ENCODE results near the gene MTG2.

DNA sequence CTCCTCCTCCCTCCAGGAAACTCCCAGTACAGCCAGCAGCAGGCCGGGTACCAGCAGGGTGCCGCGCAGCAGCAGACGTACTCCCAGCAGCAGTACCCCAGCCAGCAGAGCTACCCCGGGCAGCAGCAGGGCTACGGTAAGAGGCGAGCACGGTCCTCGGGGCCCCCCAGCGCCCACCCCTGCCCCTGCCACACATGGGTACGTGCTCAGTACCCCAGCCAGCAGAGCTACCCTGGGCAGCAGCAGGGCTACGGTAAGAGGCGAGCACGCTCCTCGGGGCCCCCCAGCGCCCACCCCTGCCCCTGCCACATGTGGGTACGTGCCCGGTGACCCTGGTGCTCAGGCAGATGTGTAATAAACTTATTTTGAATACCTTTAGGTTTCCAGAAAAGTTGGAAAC lies 10.2 kb upstream of the MTG2 start:
- TF ChIP-seq CTCF (IDR thresholded peaks at IDR 0.05) (no peak), ELF1 (IDR thresholded peaks at IDR 0.05) (no peak), NFIC (IDR thresholded peaks at IDR 0.05; ENCODE audit: borderline replicate concordance) (no peak), REST (IDR thresholded peaks at IDR 0.05; ENCODE audit: low read depth, low read length) (no peak), USF1 (IDR thresholded peaks at IDR 0.05; ENCODE audit: borderline replicate concordance, low read depth) (no peak), YY1 (IDR thresholded peaks at IDR 0.05; ENCODE audit: low read depth) (no peak), POLR2AphosphoS5 (IDR thresholded peaks at IDR 0.05; ENCODE audit: low read depth, low read length) (no peak), RFX5 (IDR thresholded peaks at IDR 0.05; ENCODE audit: low read length) (no peak), ZBTB33 (IDR thresholded peaks at IDR 0.05; ENCODE audit: borderline replicate concordance, low read depth) (no peak), MEF2A (IDR thresholded peaks at IDR 0.05; ENCODE audit: borderline replicate concordance, low read depth) (no peak), SMC3 (IDR thresholded peaks at IDR 0.05; ENCODE audit: low read depth, low read length) (no peak)
- TF ChIP-seq, protein P1, sequence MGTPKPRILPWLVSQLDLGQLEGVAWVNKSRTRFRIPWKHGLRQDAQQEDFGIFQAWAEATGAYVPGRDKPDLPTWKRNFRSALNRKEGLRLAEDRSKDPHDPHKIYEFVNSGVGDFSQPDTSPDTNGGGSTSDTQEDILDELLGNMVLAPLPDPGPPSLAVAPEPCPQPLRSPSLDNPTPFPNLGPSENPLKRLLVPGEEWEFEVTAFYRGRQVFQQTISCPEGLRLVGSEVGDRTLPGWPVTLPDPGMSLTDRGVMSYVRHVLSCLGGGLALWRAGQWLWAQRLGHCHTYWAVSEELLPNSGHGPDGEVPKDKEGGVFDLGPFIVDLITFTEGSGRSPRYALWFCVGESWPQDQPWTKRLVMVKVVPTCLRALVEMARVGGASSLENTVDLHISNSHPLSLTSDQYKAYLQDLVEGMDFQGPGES (IDR thresholded peaks at IDR 0.05; ENCODE audit: low read depth, low read length), result no peak
- TF ChIP-seq, protein P2, sequence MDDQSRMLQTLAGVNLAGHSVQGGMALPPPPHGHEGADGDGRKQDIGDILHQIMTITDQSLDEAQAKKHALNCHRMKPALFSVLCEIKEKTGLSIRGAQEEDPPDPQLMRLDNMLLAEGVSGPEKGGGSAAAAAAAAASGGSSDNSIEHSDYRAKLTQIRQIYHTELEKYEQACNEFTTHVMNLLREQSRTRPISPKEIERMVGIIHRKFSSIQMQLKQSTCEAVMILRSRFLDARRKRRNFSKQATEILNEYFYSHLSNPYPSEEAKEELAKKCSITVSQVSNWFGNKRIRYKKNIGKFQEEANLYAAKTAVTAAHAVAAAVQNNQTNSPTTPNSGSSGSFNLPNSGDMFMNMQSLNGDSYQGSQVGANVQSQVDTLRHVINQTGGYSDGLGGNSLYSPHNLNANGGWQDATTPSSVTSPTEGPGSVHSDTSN (IDR thresholded peaks at IDR 0.05), result no peak
- TF ChIP-seq, protein P3, sequence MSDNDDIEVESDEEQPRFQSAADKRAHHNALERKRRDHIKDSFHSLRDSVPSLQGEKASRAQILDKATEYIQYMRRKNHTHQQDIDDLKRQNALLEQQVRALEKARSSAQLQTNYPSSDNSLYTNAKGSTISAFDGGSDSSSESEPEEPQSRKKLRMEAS (IDR thresholded peaks at IDR 0.05; ENCODE audit: low read depth), result no peak
